ENCODE measurements around the gene CLCN6.

The CLCN6 gene

GRCh38 chr1:11823366-11824137, 17.6 kb downstream of the CLCN6 start:
- H3K9ac ChIP-seq (ENCODE audit: low read depth, low read length), result no peak overlapping the region
- no peaks in the 10 kb centered on the region for H3K4me1 ChIP-seq (ENCODE audit: insufficient read depth, low read length)
- no peak overlapping the region for H3K4me3 ChIP-seq (ENCODE audit: low read length)
- no peaks in the 10 kb centered on the region for H3K9me3 ChIP-seq (ENCODE audit: insufficient read depth, low read depth, low read length)
- H3K36me3 ChIP-seq (ENCODE audit: insufficient read depth, low read depth, low read length), result peaks cover 91% of the 10 kb centered on the region
- no peak overlapping the region for H3K27ac ChIP-seq (ENCODE audit: low read length)
- no peaks in the 10 kb centered on the region for H3K27me3 ChIP-seq (ENCODE audit: insufficient read depth, low read length)

DNA sequence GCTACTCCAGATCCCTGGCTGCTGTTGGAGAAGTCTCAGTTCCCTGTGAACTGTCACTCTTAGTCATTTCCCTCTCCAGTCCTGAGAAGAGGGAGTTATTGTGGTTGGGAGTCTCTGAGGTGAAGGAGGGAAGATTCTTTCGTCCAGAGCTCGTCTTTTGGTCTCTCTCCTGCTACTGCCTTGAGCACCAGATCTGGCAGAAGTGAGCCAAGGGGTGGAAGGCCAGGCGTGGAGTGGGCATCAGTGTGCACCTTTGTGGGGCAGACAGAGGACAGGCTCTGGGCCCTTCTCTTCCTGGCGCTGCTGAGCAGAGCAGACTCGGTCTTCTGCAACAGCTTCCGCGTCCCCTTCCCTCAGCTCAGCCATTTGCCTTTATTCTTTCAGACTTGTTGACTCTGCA, 19.1 kb downstream of the CLCN6 start:
- no peak overlapping the region for H3K9ac ChIP-seq (ENCODE audit: low read depth, low read length)
- H3K9me3 ChIP-seq (ENCODE audit: insufficient read depth, low read depth, low read length), result no peaks in the 10 kb centered on the region
- H3K4me3 ChIP-seq (ENCODE audit: low read length), result no peak overlapping the region
- no peaks in the 10 kb centered on the region for H3K4me1 ChIP-seq (ENCODE audit: insufficient read depth, low read length)
- H3K27me3 ChIP-seq (ENCODE audit: insufficient read depth, low read length), result no peaks in the 10 kb centered on the region
- no peak overlapping the region for H3K27ac ChIP-seq (ENCODE audit: low read length)
- H3K36me3 ChIP-seq (ENCODE audit: insufficient read depth, low read depth, low read length), result peaks cover 90% of the 10 kb centered on the region

- H3K9me3 ChIP-seq (ENCODE audit: insufficient read depth, low read depth, low read length), result no peaks in the 10 kb centered on the region
- no peak overlapping the region for H3K9ac ChIP-seq (ENCODE audit: low read depth, low read length)
- no peak overlapping the region for H3K4me3 ChIP-seq (ENCODE audit: low read length)
- H3K4me1 ChIP-seq (ENCODE audit: insufficient read depth, low read length), result no peaks in the 10 kb centered on the region
- peaks cover 90% of the 10 kb centered on the region for H3K36me3 ChIP-seq (ENCODE audit: insufficient read depth, low read depth, low read length)
- H3K27ac ChIP-seq (ENCODE audit: low read length), result no peak overlapping the region
- no peaks in the 10 kb centered on the region for H3K27me3 ChIP-seq (ENCODE audit: insufficient read depth, low read length)
Observed at GRCh38 chr1:11826946-11827345, 21.0 kb downstream of the CLCN6 start.

- no peaks in the 10 kb centered on the region for H3K4me1 ChIP-seq (ENCODE audit: insufficient read depth, low read length)
- H3K27me3 ChIP-seq (ENCODE audit: insufficient read depth, low read length), result no peaks in the 10 kb centered on the region
- H3K9ac ChIP-seq (ENCODE audit: low read depth, low read length), result no peak overlapping the region
- no peak overlapping the region for H3K27ac ChIP-seq (ENCODE audit: low read length)
- no peak overlapping the region for H3K4me3 ChIP-seq (ENCODE audit: low read length)
- no peaks in the 10 kb centered on the region for H3K9me3 ChIP-seq (ENCODE audit: insufficient read depth, low read depth, low read length)
- peaks cover 93% of the 10 kb centered on the region for H3K36me3 ChIP-seq (ENCODE audit: insufficient read depth, low read depth, low read length)
Observed at GRCh38 chr1:11828511-11828910, 22.5 kb downstream of the CLCN6 start.

DNA sequence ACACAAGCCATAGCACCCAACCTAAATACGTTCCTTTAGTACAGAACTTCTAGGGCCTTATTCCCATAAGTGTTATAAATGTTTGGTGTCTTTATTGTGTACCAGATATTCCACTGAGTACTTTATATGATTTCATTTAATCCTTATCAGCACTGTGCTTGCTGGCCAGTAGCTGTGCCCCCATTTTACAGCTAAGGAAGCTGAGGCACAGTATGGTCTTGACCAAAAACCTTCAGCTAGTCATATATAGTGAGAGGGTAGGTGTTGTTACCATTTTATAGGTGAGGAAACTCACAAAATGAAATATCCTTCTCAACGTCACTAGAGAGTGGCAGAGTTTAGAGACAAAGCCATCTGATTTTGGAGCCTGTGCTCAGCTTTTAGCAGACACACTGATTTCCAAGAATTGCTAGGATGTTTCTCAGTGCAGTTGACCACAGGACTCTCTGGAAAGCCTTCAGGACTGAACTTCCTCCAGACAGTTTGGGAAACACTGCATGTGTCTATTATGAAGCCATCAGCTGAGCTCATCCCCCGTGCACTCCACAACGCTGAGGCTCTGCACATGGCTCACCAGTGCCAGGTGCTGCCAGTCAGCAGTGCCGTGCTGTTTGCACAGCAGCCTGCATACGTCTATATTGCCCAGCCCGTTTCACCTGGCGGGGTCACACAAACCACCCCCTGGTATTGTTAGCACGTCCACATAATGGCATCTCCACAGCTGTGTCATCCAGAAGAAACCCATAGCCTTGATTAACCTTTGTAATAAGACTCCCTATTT, 26.1 kb downstream of the CLCN6 start:
- H3K27ac ChIP-seq (ENCODE audit: low read length), result no peak overlapping the region
- no peaks in the 10 kb centered on the region for H3K9me3 ChIP-seq (ENCODE audit: insufficient read depth, low read depth, low read length)
- H3K4me1 ChIP-seq (ENCODE audit: insufficient read depth, low read length), result no peaks in the 10 kb centered on the region
- peaks cover 93% of the 10 kb centered on the region for H3K36me3 ChIP-seq (ENCODE audit: insufficient read depth, low read depth, low read length)
- no peaks in the 10 kb centered on the region for H3K27me3 ChIP-seq (ENCODE audit: insufficient read depth, low read length)
- no peak overlapping the region for H3K9ac ChIP-seq (ENCODE audit: low read depth, low read length)
- H3K4me3 ChIP-seq (ENCODE audit: low read length), result no peak overlapping the region

DNA sequence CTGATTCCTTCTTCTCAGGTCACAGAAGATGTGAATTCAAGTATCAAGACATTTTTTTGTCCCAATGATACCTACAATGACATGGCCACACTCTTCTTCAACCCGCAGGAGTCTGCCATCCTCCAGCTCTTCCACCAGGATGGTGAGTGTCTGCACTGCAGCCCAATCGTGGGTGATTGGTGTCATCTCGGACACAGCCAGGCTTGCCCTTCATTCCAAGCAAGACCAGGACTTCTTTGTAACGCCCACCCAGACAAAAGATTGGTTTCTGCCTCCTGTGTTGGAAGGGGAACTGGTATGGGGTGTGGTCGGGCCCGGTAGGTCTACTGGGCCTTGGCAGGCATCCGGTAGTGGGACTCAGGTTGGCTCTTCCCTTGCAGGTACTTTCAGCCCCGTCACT, 27.5 kb downstream of the CLCN6 start:
- H3K9me3 ChIP-seq (ENCODE audit: insufficient read depth, low read depth, low read length), result no peaks in the 10 kb centered on the region
- peaks cover 94% of the 10 kb centered on the region for H3K36me3 ChIP-seq (ENCODE audit: insufficient read depth, low read depth, low read length)
- H3K9ac ChIP-seq (ENCODE audit: low read depth, low read length), result no peak overlapping the region
- no peak overlapping the region for H3K4me3 ChIP-seq (ENCODE audit: low read length)
- H3K27me3 ChIP-seq (ENCODE audit: insufficient read depth, low read length), result no peaks in the 10 kb centered on the region
- H3K27ac ChIP-seq (ENCODE audit: low read length), result no peak overlapping the region
- no peaks in the 10 kb centered on the region for H3K4me1 ChIP-seq (ENCODE audit: insufficient read depth, low read length)

DNA sequence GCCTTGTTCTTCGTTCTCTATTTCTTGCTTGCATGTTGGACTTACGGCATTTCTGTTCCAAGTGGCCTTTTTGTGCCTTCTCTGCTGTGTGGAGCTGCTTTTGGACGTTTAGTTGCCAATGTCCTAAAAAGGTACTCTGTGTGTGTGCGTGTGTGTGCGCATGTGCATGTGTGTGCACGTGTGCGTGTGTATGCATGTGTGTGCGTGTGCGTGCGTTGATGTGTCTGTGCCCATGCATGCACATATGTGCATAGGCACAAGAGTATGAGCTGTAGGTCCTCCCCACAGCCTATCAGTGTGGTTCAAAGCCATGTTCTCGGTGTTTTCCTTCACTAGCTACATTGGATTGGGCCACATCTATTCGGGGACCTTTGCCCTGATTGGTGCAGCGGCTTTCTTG, 27.9 kb downstream of the CLCN6 start:
- Histone ChIP-seq H3K27ac (ENCODE audit: low read length) (no peak overlapping the region), H3K9ac (ENCODE audit: low read depth, low read length) (no peak overlapping the region), H3K9me3 (ENCODE audit: insufficient read depth, low read depth, low read length) (no peaks in the 10 kb centered on the region), H3K27me3 (ENCODE audit: insufficient read depth, low read length) (no peaks in the 10 kb centered on the region), H3K4me1 (ENCODE audit: insufficient read depth, low read length) (no peaks in the 10 kb centered on the region), H3K36me3 (ENCODE audit: insufficient read depth, low read depth, low read length) (peaks cover 93% of the 10 kb centered on the region), H3K4me3 (ENCODE audit: low read length) (no peak overlapping the region)

GRCh38 chr1:11835441-11836225, 29.6 kb downstream of the CLCN6 start:
- Histone ChIP-seq H3K27ac (ENCODE audit: low read length) (no peak overlapping the region), H3K9ac (ENCODE audit: low read depth, low read length) (no peak overlapping the region), H3K9me3 (ENCODE audit: insufficient read depth, low read depth, low read length) (no peaks in the 10 kb centered on the region), H3K4me1 (ENCODE audit: insufficient read depth, low read length) (no peaks in the 10 kb centered on the region), H3K4me3 (ENCODE audit: low read length) (no peak overlapping the region), H3K36me3 (ENCODE audit: insufficient read depth, low read depth, low read length) (peaks cover 95% of the 10 kb centered on the region), H3K27me3 (ENCODE audit: insufficient read depth, low read length) (no peaks in the 10 kb centered on the region)

GRCh38 chr1:11836955-11837766, 31.2 kb downstream of the CLCN6 start:
- Histone ChIP-seq H3K4me3 (ENCODE audit: low read length) (no peak overlapping the region), H3K4me1 (ENCODE audit: insufficient read depth, low read length) (no peaks in the 10 kb centered on the region), H3K27ac (ENCODE audit: low read length) (no peak overlapping the region), H3K36me3 (ENCODE audit: insufficient read depth, low read depth, low read length) (peaks cover 98% of the 10 kb centered on the region), H3K9ac (ENCODE audit: low read depth, low read length) (no peak overlapping the region), H3K9me3 (ENCODE audit: insufficient read depth, low read depth, low read length) (no peaks in the 10 kb centered on the region), H3K27me3 (ENCODE audit: insufficient read depth, low read length) (no peaks in the 10 kb centered on the region)

- Histone ChIP-seq H3K36me3 (ENCODE audit: insufficient read depth, low read depth, low read length) (peaks cover 97% of the 10 kb centered on the region), H3K4me1 (ENCODE audit: insufficient read depth, low read length) (no peaks in the 10 kb centered on the region), H3K27ac (ENCODE audit: low read length) (no peak overlapping the region)
Observed at GRCh38 chr1:11837767-11838348, 31.9 kb downstream of the CLCN6 start.

More at GRCh38 chr1:11837767-11838348, 31.9 kb downstream of the CLCN6 start:
- no peak overlapping the region for H3K4me3 ChIP-seq (ENCODE audit: low read length)
- no peaks in the 10 kb centered on the region for H3K27me3 ChIP-seq (ENCODE audit: insufficient read depth, low read length)
- H3K9ac ChIP-seq (ENCODE audit: low read depth, low read length), result no peak overlapping the region
- no peaks in the 10 kb centered on the region for H3K9me3 ChIP-seq (ENCODE audit: insufficient read depth, low read depth, low read length)

Data from iPS-20b (cell line).